GM10248 (cell line): Measurements from ENCODE around the gene D2HGDH.
A peak's percentile ranks its signal among the peaks of the same experiment; 100 is the strongest.

Experiments used
- CTCF ChIA-PET: fragments of 300-600 bp; sonication (Branson Sonifier 250); formaldehyde crosslinking; extraction: SDS; loops from one replicate; lab custom pipeline; 2021; ENCODE audit warnings: antibody characterized with exemption; lab: Yijun Ruan, JAX
- POLR2A ChIA-PET: fragments of 350-650 bp; sonication (Branson Sonifier 250); formaldehyde crosslinking; extraction: SDS; loops from one replicate; lab custom pipeline; 2020; ENCODE audit warnings: antibody characterized with exemption; lab: Yijun Ruan, JAX
- DNase-seq: peaks from one replicate; pipeline ENCODE4 v3.0.0; 2012; ENCODE audit errors: extremely low spot score
- CTCF ChIP-seq: IDR thresholded peaks from 2 replicates; pipeline ENCODE4 v1.5.1; 2012; ENCODE audit warnings: mild to moderate bottlenecking, low read depth; ENCODE audit errors: extremely low read depth, missing control alignments, control extremely low read depth

The D2HGDH gene

GRCh38 chr2:241734467-241735208, at the start of gene D2HGDH:
Gene D2HGDH (plus strand): TSS chr2:241734630. CDS start chr2:241735225, 595 bp downstream.
- POLR2A ChIA-PET = interaction anchor here (0.7 to 1.8 kb wide), 3 partner anchors 10 to 376 kb away, joined by 3 to 5 read pairs (median 3); partner anchors contain the start of gene ING5

DNA sequence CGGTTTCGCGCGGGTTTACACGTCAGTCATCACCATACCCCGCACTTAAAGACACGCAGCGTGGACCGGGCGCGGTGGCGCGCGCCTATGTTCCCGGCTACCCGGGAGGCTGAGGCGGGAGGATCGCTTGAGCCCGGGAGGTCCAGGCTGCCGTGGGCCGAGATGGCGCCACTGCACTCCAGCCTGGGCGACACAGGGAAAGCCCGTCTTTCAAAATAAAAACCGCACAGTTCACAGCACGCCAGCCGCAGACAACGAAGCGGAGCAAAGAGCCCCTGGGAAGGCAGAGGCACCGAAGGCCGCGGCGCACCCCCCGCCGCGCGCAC, 48.1 kb upstream of the D2HGDH start:
- ChIA-PET POLR2A (interaction anchor here (0.8 to 1.5 kb wide), 3 partner anchors 12 to 16 kb away, joined by 8 to 12 read pairs (median 8); partner anchors contain the start of gene ING5), CTCF (interaction anchor here (0.6 to 3.7 kb wide), 9 partner anchors 13 to 192 kb away, joined by 3 to 13 read pairs (median 3); no protein-coding TSS in a partner anchor)
- no peak for TF ChIP-seq CTCF
- DNase-seq = no peak

More at GRCh38 chr2:241734467-241735208, at the start of gene D2HGDH:
- no peak for TF ChIP-seq CTCF
- CTCF ChIA-PET = interaction anchor here (1.1 to 5.4 kb wide), 8 partner anchors 9 to 883 kb away, joined by 3 to 39 read pairs (median 4); partner anchors contain the start of gene ING5
- peak; percentile 98 for DNase-seq

DNA sequence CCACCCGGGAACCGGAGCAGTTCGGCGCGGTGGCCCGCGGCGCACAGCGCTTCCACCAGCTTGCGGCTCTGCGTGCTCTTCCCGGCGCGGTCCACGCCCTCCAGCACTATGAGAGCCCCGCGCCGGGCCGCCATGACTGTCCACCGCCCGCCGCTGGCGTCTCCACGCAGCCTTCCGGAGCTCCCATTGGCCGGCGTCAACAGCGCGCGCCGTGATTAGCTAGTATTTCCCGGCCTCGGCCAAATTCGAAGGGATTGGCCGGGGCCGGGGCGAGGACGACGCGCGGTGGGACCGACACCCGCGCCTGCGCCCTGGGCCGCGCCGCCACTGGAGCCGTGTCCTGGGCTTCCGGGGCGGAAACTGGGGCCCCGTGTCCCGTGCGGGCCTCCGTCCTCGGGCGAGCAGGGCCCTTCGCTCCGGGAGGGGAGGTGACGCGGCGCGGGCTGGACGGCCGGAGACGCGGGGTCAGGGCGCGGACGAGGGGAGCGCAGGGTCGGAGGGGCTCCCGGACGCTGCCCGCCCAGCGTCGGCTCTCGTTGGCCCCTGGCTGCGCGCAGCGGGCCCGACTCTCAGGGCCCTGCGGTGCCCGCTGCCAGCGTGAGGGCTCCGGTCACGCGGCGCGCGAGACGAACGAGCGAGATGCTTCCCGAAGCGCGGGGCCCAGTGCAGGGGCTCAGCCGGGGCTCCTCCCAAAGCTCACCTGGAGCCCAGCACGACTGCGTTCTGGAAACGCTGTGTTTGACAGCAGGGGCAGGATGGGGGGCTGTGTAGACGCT, 47.6 kb upstream of the D2HGDH start, which contains the start of gene DTYMK:
TSS of gene DTYMK (minus strand) at position 166 of the 776 bp plus-strand sequence. CDS start at position 134, 32 bp downstream.
- no peak for TF ChIP-seq CTCF
- DNase-seq = peak; percentile 99
- ChIA-PET POLR2A (interaction anchor here (0.8 to 1.5 kb wide), 3 partner anchors 11 to 15 kb away, joined by 8 to 12 read pairs (median 8); partner anchors contain the start of gene ING5), CTCF (interaction anchor here (0.6 to 3.7 kb wide), 9 partner anchors 13 to 192 kb away, joined by 3 to 13 read pairs (median 3); no protein-coding TSS in a partner anchor)

GRCh38 chr2:241689306-241689705, 45.1 kb upstream of the D2HGDH start:
- CTCF ChIA-PET = interaction anchor here (1.0 to 3.7 kb wide), 4 partner anchors 11 to 189 kb away, joined by 3 to 21 read pairs (median 8); partner anchors contain the start of gene ING5
- DNase-seq = no peak
- TF ChIP-seq CTCF = no peak
- POLR2A ChIA-PET = interaction anchor here (1.1 kb wide), 1 partner anchor 13 kb away, joined by 3 read pairs; the partner anchor contains the start of gene ING5

GRCh38 chr2:241690202-241690717, 44.2 kb upstream of the D2HGDH start:
- POLR2A ChIA-PET = no interaction called here
- TF ChIP-seq CTCF = no peak

More at GRCh38 chr2:241690202-241690717, 44.2 kb upstream of the D2HGDH start:
- CTCF ChIA-PET = interaction anchor here (1.0 kb wide), 1 partner anchor 44 kb away, joined by 3 read pairs; no protein-coding TSS in a partner anchor
- no peak for DNase-seq
